Endothelial cell of umbilical vein (primary cell): ENCODE measurements around the gene MT1M. TPM values are rescaled to one million over a fixed set of nuclear protein-coding genes. Genes with fewer than 3 reads are reported as not detected.

Source experiments
- BruUV-seq: library from RNA; stranded (reverse); fragments of 400-500 nt; replicated peaks from 2 replicates; lab custom pipeline; 2021; lab: Mats Ljungman, UMichigan
- CTCF ChIA-PET: fragments of 300-600, 350-600 bp; sonication (Branson Sonifier 250); formaldehyde crosslinking; loops from one replicate; lab custom pipeline; 2021; ENCODE audit warnings: antibody characterized with exemption, inconsistent platforms; lab: Charles Lee
- POLR2A ChIA-PET: fragments of 300-600, 350-600 bp; sonication (Branson Sonifier 250); formaldehyde crosslinking; loops from one replicate; lab custom pipeline; 2021; ENCODE audit warnings: antibody characterized with exemption, inconsistent platforms; lab: Charles Lee
- DNase-seq: peaks from one replicate; pipeline ENCODE4 v3.0.0-alpha.2; 2011; ENCODE audit warnings: low read depth, low spot score
- FAIRE-seq: peaks from 2 replicates; lab custom pipeline; 2011; peaks lifted over from hg19 to GRCh38; lab: Jason Lieb, UNC
- H2AFZ ChIP-seq: 2 replicates; pipeline ENCODE4 v1.6.0; 2012; ENCODE audit warnings: low read depth, low read length, control low read depth, inconsistent platforms
- H3K27ac ChIP-seq: 2 replicates; pipeline ENCODE4 v1.5.1; 2011; ENCODE audit warnings: low read depth, mild to moderate bottlenecking, control low read depth, low read length, moderate library complexity; ENCODE audit not compliant: insufficient read depth
- H3K27me3 ChIP-seq, 2 experiments: 2 replicates each; pipeline versions ENCODE4 v1.6.0 to v1.6.1; 2011; ENCODE audit warnings: low read length in 2 of 2, mixed read lengths in 1 of 2; ENCODE audit not compliant: control insufficient read depth in 2 of 2, insufficient read depth in 2 of 2
- H3K36me3 ChIP-seq, 2 experiments: 2 replicates in 1 of 2; 3 replicates in 1 of 2; pipeline ENCODE4 v1.5.1; 2011; ENCODE audit warnings: low read length in 2 of 2, mild to moderate bottlenecking in 1 of 2, moderate library complexity in 1 of 2; ENCODE audit not compliant: control insufficient read depth in 2 of 2, insufficient read depth in 2 of 2; ENCODE audit errors: extremely low read depth in 1 of 2
- H3K4me1 ChIP-seq: 3 replicates; pipeline ENCODE4 v1.5.1; 2011; ENCODE audit warnings: mild to moderate bottlenecking, low read length; ENCODE audit not compliant: control insufficient read depth, insufficient read depth; ENCODE audit errors: extremely low read depth
- H3K4me2 ChIP-seq: 2 replicates; pipeline ENCODE4 v1.6.1; 2011; ENCODE audit warnings: low read length, control low read depth, mixed read lengths; ENCODE audit not compliant: insufficient read depth
- H3K4me3 ChIP-seq, 3 experiments: fragments of 200-600 bp in 1 of 3; sonication (generic), shearing (Covaris generic) in 1 of 3; replicated peaks in 1 of 3; 2 replicates each; pipeline ENCODE4 v1.5.1; 2011 to 2016; ENCODE audit warnings: control low read depth in 3 of 3, low read length in 3 of 3, mild to moderate bottlenecking in 2 of 3, inconsistent platforms in 1 of 3, low read depth in 1 of 3, moderate library complexity in 1 of 3; ENCODE audit not compliant: insufficient read depth in 1 of 3
- H3K79me2 ChIP-seq: 2 replicates; pipeline ENCODE4 v1.6.0; 2012; ENCODE audit warnings: low read length, inconsistent platforms; ENCODE audit not compliant: control insufficient read depth, insufficient read depth
- H3K9ac ChIP-seq: replicated peaks from 2 replicates; pipeline ENCODE3; 2011; ENCODE audit warnings: low read length, control low read depth; ENCODE audit not compliant: insufficient read depth; ENCODE audit errors: extremely low read depth
- H3K9me1 ChIP-seq: replicated peaks from 3 replicates; pipeline ENCODE4 v1.6.0; 2011; ENCODE audit warnings: mild to moderate bottlenecking, low read length; ENCODE audit not compliant: control insufficient read depth, insufficient read depth; ENCODE audit errors: extremely low read depth
- H3K9me3 ChIP-seq: replicated peaks from 2 replicates; pipeline ENCODE4 v1.5.1; 2012; ENCODE audit warnings: low read length, inconsistent platforms; ENCODE audit not compliant: control insufficient read depth, insufficient read depth
- H4K20me1 ChIP-seq: replicated peaks from 2 replicates; pipeline ENCODE3; 2011; ENCODE audit warnings: mild to moderate bottlenecking, low read length; ENCODE audit not compliant: control insufficient read depth, insufficient read depth; ENCODE audit errors: extremely low read depth
- EZH2 ChIP-seq: IDR thresholded peaks from 2 replicates; pipeline ENCODE4 v1.6.1; 2012; ENCODE audit warnings: borderline replicate concordance, low read depth, mild to moderate bottlenecking, moderate library complexity, low read length, inconsistent platforms; ENCODE audit not compliant: severe bottlenecking
- FOS ChIP-seq: IDR thresholded peaks from 2 replicates; pipeline ENCODE4 v1.6.1; 2011; ENCODE audit warnings: mild to moderate bottlenecking, low read length, moderate library complexity, borderline replicate concordance; ENCODE audit not compliant: insufficient read depth
- GATA2 ChIP-seq: IDR thresholded peaks from 2 replicates; pipeline ENCODE4 v1.7.0; 2011; ENCODE audit warnings: low read depth, mild to moderate bottlenecking, moderate library complexity, mixed read lengths, low read length; ENCODE audit not compliant: insufficient read length, insufficient read depth
- JUN ChIP-seq: IDR thresholded peaks from 2 replicates; pipeline ENCODE4 v1.6.1; 2011; ENCODE audit warnings: borderline replicate concordance, low read depth; ENCODE audit not compliant: insufficient read length, insufficient read depth
- MYC ChIP-seq: IDR thresholded peaks from one replicate; pipeline ENCODE4 v1.6.1; 2011; ENCODE audit warnings: mild to moderate bottlenecking, low read depth, low read length
- POLR2A ChIP-seq: IDR thresholded peaks from 2 replicates; pipeline ENCODE4 v1.6.1; 2012; ENCODE audit warnings: low read depth, mild to moderate bottlenecking, control low read depth, low read length
- POLR2AphosphoS5 ChIP-seq: IDR thresholded peaks from 2 replicates; pipeline ENCODE4 v1.6.1; 2012; ENCODE audit warnings: low read depth, mild to moderate bottlenecking, control low read depth, low read length, moderate library complexity; ENCODE audit not compliant: insufficient read depth
- dilution Hi-C: fragments of 300-500 bp; cut with MboI; formaldehyde crosslinking; loops from one replicate; pipeline ENCODE4 v1.15.0; 2019; ENCODE audit warnings: low sequenced_read_pairs; ENCODE audit not compliant: extremely low pct_ligation_motif_present
- intact Hi-C: fragments of 100-400 bp; cut with micrococcal nuclease; formaldehyde crosslinking; loops from one replicate; pipeline ENCODE4 v1.10.0; 2022
- polyA plus RNA-seq, 4 experiments: library from polyadenylated mRNA; depleted of rRNA in 3 of 4; stranded (reverse) in 3 of 4; unstranded in 1 of 4; fragments of >200 nt; gene quantifications; 2 replicates each; pipeline versions ENCODE4 v1.2.1 to v1.2.3, GENCODE V29; 2011 to 2012; ENCODE audit warnings: missing spikeins in 1 of 4
- total RNA-seq: library from RNA; stranded (reverse); gene quantifications from 2 replicates; pipeline ENCODE4 v1.2.3, GENCODE V29; 2021
- TF ChIP-seq, protein P1 (sequence below): IDR thresholded peaks from 2 replicates; pipeline ENCODE4 v1.6.1; 2011; ENCODE audit not compliant: insufficient read depth, insufficient read length
- TF ChIP-seq, protein P2 (sequence below), 2 donors: IDR thresholded peaks; 1 replicate in 1 of 2; 2 replicates in 1 of 2; pipeline ENCODE4 v1.5.1; 2011; ENCODE audit warnings: low read length in 2 of 2, mild to moderate bottlenecking in 2 of 2, moderate library complexity in 2 of 2, control low read depth in 1 of 2, inconsistent platforms in 1 of 2, low read depth in 1 of 2; ENCODE audit not compliant: insufficient read depth in 1 of 2; ENCODE audit errors: extremely low read depth in 1 of 2

MT1M gene
- total and polyA plus RNA-seq, 2 donors (not counting 3 experiments of a cell fraction or from before 2014, with no cell fraction given) = 4.3 to 4.6 TPM

DNA sequence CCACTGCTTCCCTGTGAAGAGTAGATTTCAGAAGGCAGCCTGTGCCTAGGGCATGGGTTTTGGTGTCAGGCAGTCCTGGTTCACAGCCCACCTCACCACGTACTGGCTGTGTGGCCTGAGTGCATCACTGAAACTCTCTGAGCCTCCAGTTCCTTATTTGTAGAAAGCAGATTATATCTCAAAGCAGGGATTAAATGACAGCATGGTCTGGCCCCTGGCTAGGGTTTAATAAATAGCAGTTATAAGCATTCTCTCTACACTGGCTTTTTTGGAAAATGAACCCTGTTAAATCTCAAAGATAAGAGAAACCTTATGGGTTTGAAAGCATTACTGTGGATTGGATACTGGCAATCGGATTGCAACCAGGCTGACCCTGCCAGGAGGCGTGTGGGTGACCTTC is 2.9 kb upstream of the MT1M start:
- ChIA-PET POLR2A (no interaction called here), CTCF (interaction anchor here (1.0 to 1.9 kb wide), 2 partner anchors 26 to 72 kb away, joined by 5 to 8 read pairs; no protein-coding TSS in a partner anchor)
- TF ChIP-seq GATA2 = no peak
- no peak for TF ChIP-seq POLR2A
- TF ChIP-seq, protein P1, sequence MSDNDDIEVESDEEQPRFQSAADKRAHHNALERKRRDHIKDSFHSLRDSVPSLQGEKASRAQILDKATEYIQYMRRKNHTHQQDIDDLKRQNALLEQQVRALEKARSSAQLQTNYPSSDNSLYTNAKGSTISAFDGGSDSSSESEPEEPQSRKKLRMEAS = no peak
- TF ChIP-seq MYC = no peak
- TF ChIP-seq FOS = no peak
- no peak for TF ChIP-seq EZH2
- no peak for TF ChIP-seq POLR2AphosphoS5
- no peak for TF ChIP-seq JUN
- TF ChIP-seq, protein P2, sequence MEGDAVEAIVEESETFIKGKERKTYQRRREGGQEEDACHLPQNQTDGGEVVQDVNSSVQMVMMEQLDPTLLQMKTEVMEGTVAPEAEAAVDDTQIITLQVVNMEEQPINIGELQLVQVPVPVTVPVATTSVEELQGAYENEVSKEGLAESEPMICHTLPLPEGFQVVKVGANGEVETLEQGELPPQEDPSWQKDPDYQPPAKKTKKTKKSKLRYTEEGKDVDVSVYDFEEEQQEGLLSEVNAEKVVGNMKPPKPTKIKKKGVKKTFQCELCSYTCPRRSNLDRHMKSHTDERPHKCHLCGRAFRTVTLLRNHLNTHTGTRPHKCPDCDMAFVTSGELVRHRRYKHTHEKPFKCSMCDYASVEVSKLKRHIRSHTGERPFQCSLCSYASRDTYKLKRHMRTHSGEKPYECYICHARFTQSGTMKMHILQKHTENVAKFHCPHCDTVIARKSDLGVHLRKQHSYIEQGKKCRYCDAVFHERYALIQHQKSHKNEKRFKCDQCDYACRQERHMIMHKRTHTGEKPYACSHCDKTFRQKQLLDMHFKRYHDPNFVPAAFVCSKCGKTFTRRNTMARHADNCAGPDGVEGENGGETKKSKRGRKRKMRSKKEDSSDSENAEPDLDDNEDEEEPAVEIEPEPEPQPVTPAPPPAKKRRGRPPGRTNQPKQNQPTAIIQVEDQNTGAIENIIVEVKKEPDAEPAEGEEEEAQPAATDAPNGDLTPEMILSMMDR (IDR thresholded peaks at IDR 0.05; ENCODE audit: extremely low read depth in 1 of 2, insufficient read depth in 1 of 2, low read depth in 1 of 2, low read length in 2 of 2) = no peak
- Histone ChIP-seq H3K4me3 (no peak overlapping the region), H3K4me2 (no peak overlapping the region), H3K9me1 (no peaks in the 10 kb centered on the region), H3K27ac (no peak overlapping the region), H3K27me3 (peaks cover 4 to 6% of the 10 kb centered on the region in 2 experiments), H3K79me2 (peaks cover 12% of the 10 kb centered on the region), H4K20me1 (no peaks in the 10 kb centered on the region), H3K9ac (no peak overlapping the region), H3K4me1 (peaks cover 20% of the 10 kb centered on the region), H3K9me3 (no peaks in the 10 kb centered on the region), H3K36me3 (no peaks in the 10 kb centered on the region), H2AFZ (no peak overlapping the region)
- FAIRE-seq = no peak
- no peak for DNase-seq
- dilution Hi-C loops = no loop called here
- no TSS peak for BruUV-seq
- intact Hi-C loops = no loop called here
